NCI-H187 (cell line): ENCODE measurements around the gene SLC9A8.
"Not testable (repeated sequence)": the region's sequence is repeated elsewhere in the genome, so short reads cannot be mapped to it uniquely, and the experiment has no call there.

Experiments used
- DNase-seq, 2 experiments: peaks; one replicate each; lab custom pipeline; 2025; lab: John Stamatoyannopoulos, UW

Gene SLC9A8

GRCh38 chr20:49893242-49894072 is 80.8 kb downstream of the SLC9A8 start:
- no peak for DNase-seq

GRCh38 chr20:49894073-49894470 is 81.4 kb downstream of the SLC9A8 start:
- DNase-seq: no peak

GRCh38 chr20:49895474-49896093 is 83.0 kb downstream of the SLC9A8 start:
- not testable (repeated sequence) for DNase-seq

- no peak for DNase-seq
These were observed 83.6 kb downstream of the SLC9A8 start for GRCh38 chr20:49896204-49896603.

GRCh38 chr20:49899541-49900383 is 87.1 kb downstream of the SLC9A8 start:
- DNase-seq: no peak

- DNase-seq: no peak
These were observed 89.0 kb downstream of the SLC9A8 start for GRCh38 chr20:49901588-49901987.

GRCh38 chr20:49904440-49905214 is 92.0 kb downstream of the SLC9A8 start:
- no peak for DNase-seq

- DNase-seq: no peak
These were observed 92.9 kb downstream of the SLC9A8 start for GRCh38 chr20:49905415-49906091.

- DNase-seq: no peak
These were observed 93.5 kb downstream of the SLC9A8 start for GRCh38 chr20:49906101-49906604.

GRCh38 chr20:49906615-49907154 is 94.1 kb downstream of the SLC9A8 start:
- no peak for DNase-seq

GRCh38 chr20:49907405-49908257 is 95.0 kb downstream of the SLC9A8 start:
- no peak for DNase-seq

- no peak for DNase-seq
These were observed 95.6 kb downstream of the SLC9A8 start for GRCh38 chr20:49908258-49908565.

GRCh38 chr20:49909499-49910339 is 97.1 kb downstream of the SLC9A8 start:
- DNase-seq: no peak

GRCh38 chr20:49910340-49910706 is 97.7 kb downstream of the SLC9A8 start:
- DNase-seq: no peak

- DNase-seq: no peak
These were observed 100.9 kb downstream of the SLC9A8 start for GRCh38 chr20:49913399-49914047.

GRCh38 chr20:49914310-49915117 is 101.9 kb downstream of the SLC9A8 start:
- DNase-seq: no peak

- DNase-seq: no peak
These were observed 102.4 kb downstream of the SLC9A8 start for GRCh38 chr20:49915118-49915379.
